ENCODE measurements around the gene PCP2. TPM values are rescaled to one million over a fixed set of nuclear protein-coding genes. Genes with fewer than 3 reads are reported as not detected.
A peak's percentile ranks its signal among the peaks of the same experiment; 100 is the strongest.

The PCP2 gene
- not detected for total RNA-seq

GRCh38 chr19:7633698-7634097 lies at the start of gene PCP2:
TSS of gene PCP2 (minus strand) at chr19:7633719. CDS start at chr19:7633457, 262 bp downstream.
- no peak within 1 kb of the TSS for H3K4me3 ChIP-seq
- peaks cover 27% of the 10 kb centered on the region for H3K4me1 ChIP-seq
- H3K36me3 ChIP-seq, result no peaks in the 10 kb centered on the region
- DNase-seq (ENCODE audit: extremely low spot score in 2 of 2), result no peak
- no peaks in the 10 kb centered on the region for H3K9me3 ChIP-seq
- intact Hi-C loops (cut with DNase I), result no loop called here
- no peak within 1 kb of the TSS for H3K27ac ChIP-seq
- TF ChIP-seq, protein P1, sequence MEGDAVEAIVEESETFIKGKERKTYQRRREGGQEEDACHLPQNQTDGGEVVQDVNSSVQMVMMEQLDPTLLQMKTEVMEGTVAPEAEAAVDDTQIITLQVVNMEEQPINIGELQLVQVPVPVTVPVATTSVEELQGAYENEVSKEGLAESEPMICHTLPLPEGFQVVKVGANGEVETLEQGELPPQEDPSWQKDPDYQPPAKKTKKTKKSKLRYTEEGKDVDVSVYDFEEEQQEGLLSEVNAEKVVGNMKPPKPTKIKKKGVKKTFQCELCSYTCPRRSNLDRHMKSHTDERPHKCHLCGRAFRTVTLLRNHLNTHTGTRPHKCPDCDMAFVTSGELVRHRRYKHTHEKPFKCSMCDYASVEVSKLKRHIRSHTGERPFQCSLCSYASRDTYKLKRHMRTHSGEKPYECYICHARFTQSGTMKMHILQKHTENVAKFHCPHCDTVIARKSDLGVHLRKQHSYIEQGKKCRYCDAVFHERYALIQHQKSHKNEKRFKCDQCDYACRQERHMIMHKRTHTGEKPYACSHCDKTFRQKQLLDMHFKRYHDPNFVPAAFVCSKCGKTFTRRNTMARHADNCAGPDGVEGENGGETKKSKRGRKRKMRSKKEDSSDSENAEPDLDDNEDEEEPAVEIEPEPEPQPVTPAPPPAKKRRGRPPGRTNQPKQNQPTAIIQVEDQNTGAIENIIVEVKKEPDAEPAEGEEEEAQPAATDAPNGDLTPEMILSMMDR (IDR thresholded peaks at IDR 0.05), result no peak
- no peak for TF ChIP-seq POLR2AphosphoS5 (IDR thresholded peaks at IDR 0.05; ENCODE audit: insufficient read depth in 1 of 2, low read depth in 1 of 2)
- no peak for TF ChIP-seq POLR2A (IDR thresholded peaks at IDR 0.05)
- peaks cover 8% of the 10 kb centered on the region for H3K27me3 ChIP-seq

- no peak for DNase-seq (ENCODE audit: extremely low spot score in 2 of 2)
- Histone ChIP-seq H3K27ac (no peak overlapping the region), H3K4me1 (peaks cover 19% of the 10 kb centered on the region), H3K27me3 (no peaks in the 10 kb centered on the region), H3K4me3 (peak overlapping the region; percentile 89 to 100), H3K9me3 (no peaks in the 10 kb centered on the region), H3K36me3 (peaks cover 0 to 23% of the 10 kb centered on the region in 2 donors)
- intact Hi-C loops (cut with DNase I), result loop anchor here (10.0 kb wide), 1 partner anchor 588 kb away; no protein-coding TSS in a partner anchor
- TF ChIP-seq, protein P1 (IDR thresholded peaks at IDR 0.05), result peak in 1 of 3 experiments; percentile 4
- TF ChIP-seq POLR2AphosphoS5 (IDR thresholded peaks at IDR 0.05; ENCODE audit: insufficient read depth in 1 of 2, low read depth in 1 of 2) (no peak), POLR2A (IDR thresholded peaks at IDR 0.05) (no peak)
Observed at GRCh38 chr19:7682175-7682855, 48.8 kb upstream of the PCP2 start.

DNA sequence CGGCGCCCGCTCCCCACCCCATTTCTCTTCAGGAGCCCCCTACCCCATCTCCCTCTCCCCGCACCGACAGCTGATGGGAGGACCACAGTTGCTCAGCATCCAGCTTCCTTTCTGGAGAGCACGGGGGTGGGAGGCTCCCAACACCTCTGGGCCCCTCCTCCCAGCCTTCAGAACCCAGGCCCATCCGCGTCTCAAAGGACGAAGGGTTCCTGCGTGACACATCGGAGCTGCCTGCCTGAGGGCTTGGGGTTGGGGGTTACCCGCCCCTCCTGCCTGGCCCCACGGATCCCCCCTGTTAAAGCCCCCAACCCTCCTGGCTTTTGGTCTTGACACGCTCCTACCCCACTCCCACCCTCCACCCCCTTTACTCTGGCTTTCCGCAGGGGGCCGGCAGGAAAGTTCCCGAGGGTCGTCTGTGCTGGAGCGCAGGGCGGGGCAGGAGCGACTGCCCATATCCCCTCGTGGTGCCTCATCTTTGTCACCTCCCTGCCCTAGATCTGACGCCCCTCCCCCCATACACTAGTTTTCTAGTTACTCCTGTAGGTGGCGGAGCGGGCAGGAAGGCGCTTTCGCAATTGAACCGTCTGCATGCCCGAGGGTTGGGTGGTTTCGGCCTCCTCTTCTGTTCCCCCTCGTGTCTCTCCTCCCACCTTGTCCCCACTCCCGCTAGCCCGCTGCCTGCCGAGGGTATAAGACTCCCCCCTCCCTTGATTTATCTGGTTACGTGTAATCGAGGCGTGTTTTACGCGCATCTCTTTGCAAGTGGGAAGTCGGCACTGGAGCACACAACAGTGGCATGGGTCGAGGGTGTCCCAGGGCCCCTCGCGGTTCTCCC lies 48.0 kb upstream of the PCP2 start:
- peaks cover 0 to 23% of the 10 kb centered on the region in 2 donors for H3K36me3 ChIP-seq
- H3K9me3 ChIP-seq, result no peaks in the 10 kb centered on the region
- H3K27ac ChIP-seq, result peak overlapping the region; percentile 91
- peak overlapping the region; percentile 89 to 100 for H3K4me3 ChIP-seq
- no peaks in the 10 kb centered on the region for H3K27me3 ChIP-seq
- TF ChIP-seq POLR2AphosphoS5 (IDR thresholded peaks at IDR 0.05; ENCODE audit: insufficient read depth in 1 of 2, low read depth in 1 of 2) (peak in 1 of 2 donors; percentile 24), POLR2A (IDR thresholded peaks at IDR 0.05) (no peak)
- TF ChIP-seq, protein P1 (IDR thresholded peaks at IDR 0.05), result peak; percentile 16 to 22 (median 17)
- no peak for DNase-seq (ENCODE audit: extremely low spot score in 2 of 2)
- peaks cover 19% of the 10 kb centered on the region for H3K4me1 ChIP-seq
- intact Hi-C loops (cut with DNase I), result loop anchor here (10.0 kb wide), 1 partner anchor 587 kb away; no protein-coding TSS in a partner anchor

GRCh38 chr19:7680606-7681339 lies 47.3 kb upstream of the PCP2 start, which contains the start of gene TRAPPC5:
TSS of gene TRAPPC5 (plus strand) at chr19:7680833. CDS start at chr19:7682254, 1,421 bp downstream.
- Histone ChIP-seq H3K9me3 (no peaks in the 10 kb centered on the region), H3K27me3 (no peaks in the 10 kb centered on the region), H3K36me3 (peaks cover 0 to 23% of the 10 kb centered on the region in 2 donors), H3K4me3 (peak within 1 kb of the TSS; percentile 89 to 100), H3K27ac (peak within 1 kb of the TSS; percentile 91), H3K4me1 (peaks cover 19% of the 10 kb centered on the region)
- peak in 1 of 2 donors; percentile 38 for TF ChIP-seq POLR2A (IDR thresholded peaks at IDR 0.05)
- TF ChIP-seq, protein P1 (IDR thresholded peaks at IDR 0.05), result peak; percentile 79 to 98 (median 93)
- peak in 1 of 2 donors; percentile 68 for TF ChIP-seq POLR2AphosphoS5 (IDR thresholded peaks at IDR 0.05; ENCODE audit: insufficient read depth in 1 of 2, low read depth in 1 of 2)
- intact Hi-C loops (cut with DNase I), result loop anchor here (10.0 kb wide), 1 partner anchor 586 kb away; no protein-coding TSS in a partner anchor
- DNase-seq (ENCODE audit: extremely low spot score in 2 of 2), result no peak

Data from vagina (tissue), 2 donors.